K562 (cell line): ENCODE data around the gene IFT52. TPM values are rescaled to one million over a fixed set of nuclear protein-coding genes. Genes with fewer than 3 reads are reported as not detected.
A peak's percentile ranks its signal among the peaks of the same experiment; 100 is the strongest.

Source experiments
- ATAC-seq: fragments of 200-7000 bp; cut with Tn5 transposase; 3 replicates; pipeline ENCODE4 v1.9.1; 2020; ENCODE audit warnings: moderate library complexity
- BruUV-seq: library from RNA; stranded (reverse); fragments of 400-500 nt; replicated peaks from 2 replicates; lab custom pipeline; 2021; lab: Mats Ljungman, UMichigan
- CTCF ChIA-PET: fragments of 300-600 bp; formaldehyde crosslinking; extraction: SDS; loops from one replicate; lab custom pipeline; 2021; ENCODE audit warnings: low intra/inter-chr PET ratio; lab: Yijun Ruan, JAX
- POLR2A ChIA-PET: fragments of 300-600, 350-650 bp; sonication (Branson Sonifier 250); formaldehyde crosslinking; extraction: SDS; loops from one replicate; lab custom pipeline; 2021; ENCODE audit warnings: antibody characterized with exemption, inconsistent platforms; lab: Yijun Ruan, JAX
- DNase-seq, 4 experiments: peaks; one replicate each; pipeline versions ENCODE4 v3.0.0 to v3.0.0-alpha.2; 2011 to 2018; ENCODE audit warnings: low spot score in 3 of 4, mixed read lengths in 3 of 4; ENCODE audit errors: extremely low read depth in 1 of 4
- FAIRE-seq: peaks from 2 replicates; lab custom pipeline; 2011; peaks lifted over from hg19 to GRCh38; lab: Jason Lieb, UNC
- H2AFZ ChIP-seq: 2 replicates; pipeline ENCODE4 v1.6.0; 2011; ENCODE audit warnings: low read depth, low read length, control low read depth, inconsistent platforms
- H3K27ac ChIP-seq: fragments of 200-600 bp; 3 replicates; pipeline ENCODE4 v1.8.0; 2011; ENCODE audit warnings: low read depth, mild to moderate bottlenecking, control low read depth, inconsistent platforms, low read length, moderate library complexity, mixed read lengths; ENCODE audit errors: extremely low read depth
- H3K27me3 ChIP-seq, 2 experiments: fragments of 300-600 bp in 1 of 2; 2 replicates in 1 of 2; 3 replicates in 1 of 2; pipeline versions ENCODE4 v1.6.0 to v1.8.0; 2011; ENCODE audit warnings: inconsistent platforms in 2 of 2, low read length in 2 of 2, mild to moderate bottlenecking in 1 of 2, mixed read lengths in 1 of 2, moderate library complexity in 1 of 2; ENCODE audit not compliant: control insufficient read depth in 2 of 2, insufficient read depth in 2 of 2
- H3K36me3 ChIP-seq: fragments of 300-600 bp; 3 replicates; pipeline ENCODE4 v1.8.0; 2011; ENCODE audit warnings: mild to moderate bottlenecking, low read length, inconsistent platforms; ENCODE audit not compliant: control insufficient read depth, insufficient read depth
- H3K4me1 ChIP-seq, 2 experiments: fragments of 200-600 bp in 1 of 2; replicated peaks in 1 of 2; 2 replicates in 1 of 2; 3 replicates in 1 of 2; pipeline versions ENCODE4 v1.5.1 to v1.8.0; 2011; ENCODE audit warnings: inconsistent platforms in 2 of 2, low read length in 2 of 2, mild to moderate bottlenecking in 1 of 2, mixed read lengths in 1 of 2, moderate library complexity in 1 of 2; ENCODE audit not compliant: control insufficient read depth in 2 of 2, insufficient read depth in 2 of 2
- H3K4me2 ChIP-seq: 2 replicates; pipeline ENCODE4 v1.6.1; 2011; ENCODE audit warnings: low read length, control low read depth, inconsistent platforms, mixed read lengths; ENCODE audit not compliant: insufficient read depth
- H3K4me3 ChIP-seq: fragments of 200-600 bp; sonication (generic), shearing (Covaris generic); 2 replicates; pipeline ENCODE4 v1.5.1; 2016; ENCODE audit warnings: control low read depth, inconsistent platforms
- H3K79me2 ChIP-seq: fragments of 200-600 bp; 3 replicates; pipeline ENCODE4 v1.8.0; 2011; ENCODE audit warnings: low read length, inconsistent platforms; ENCODE audit not compliant: control insufficient read depth, insufficient read depth
- H3K9ac ChIP-seq, 2 experiments: 2 replicates each; pipeline versions ENCODE4 v1.6.0 to v1.6.1; 2011; ENCODE audit warnings: low read depth in 2 of 2, low read length in 2 of 2, control low read depth in 1 of 2, inconsistent platforms in 1 of 2, mild to moderate bottlenecking in 1 of 2, mixed read lengths in 1 of 2; ENCODE audit not compliant: insufficient read depth in 1 of 2
- H3K9me1 ChIP-seq: one replicate; pipeline ENCODE4 v1.6.0; 2011; ENCODE audit warnings: inconsistent platforms, mild to moderate bottlenecking, low read length, moderate library complexity; ENCODE audit not compliant: control insufficient read depth, insufficient read depth
- H3K9me3 ChIP-seq: replicated peaks from 2 replicates; pipeline ENCODE4 v1.5.1; 2011; ENCODE audit warnings: low read depth, low read length, inconsistent platforms; ENCODE audit not compliant: control insufficient read depth, insufficient read depth
- H4K20me1 ChIP-seq: replicated peaks from 2 replicates; pipeline ENCODE4 v1.6.1; 2011; ENCODE audit warnings: low read length, inconsistent platforms, mixed read lengths; ENCODE audit not compliant: control insufficient read depth, insufficient read depth
- ARID2 ChIP-seq: fragments of 450-650 bp; IDR thresholded peaks from 2 replicates; pipeline ENCODE4 v1.6.1; 2017; ENCODE audit warnings: antibody characterized with exemption, mild to moderate bottlenecking
- CHD2 ChIP-seq: IDR thresholded peaks from 2 replicates; pipeline ENCODE4 v1.6.1; 2011; ENCODE audit warnings: low read depth, low read length
- KDM4B ChIP-seq, 2 experiments: fragments of 450-650 bp in 1 of 2; sonication (generic) in 1 of 2; IDR thresholded peaks; 2 replicates each; pipeline ENCODE4 v1.6.1; 2016 to 2017; ENCODE audit warnings: borderline replicate concordance in 2 of 2, antibody characterized with exemption in 1 of 2, low read depth in 1 of 2, mild to moderate bottlenecking in 1 of 2
- MED1 ChIP-seq: sonication (generic); formaldehyde crosslinking; IDR thresholded peaks from 2 replicates; pipeline ENCODE4 v1.8.1; 2023; ENCODE audit warnings: missing genetic modification reagents, borderline replicate concordance
- NCOA1 ChIP-seq: fragments of 450-650 bp; IDR thresholded peaks from 2 replicates; pipeline ENCODE4 v1.6.1; 2016; ENCODE audit warnings: low read depth
- NFIX ChIP-seq: fragments of 250-450 bp; sonication (Bioruptor Pico); IDR thresholded peaks from 2 replicates; pipeline ENCODE4 v1.4.0; 2020; ENCODE audit warnings: low read depth, mild to moderate bottlenecking, moderate library complexity
- NUFIP1 ChIP-seq: fragments of 450-650 bp; IDR thresholded peaks from 2 replicates; pipeline ENCODE4 v1.6.1; 2018; ENCODE audit not compliant: partially characterized antibody
- RFX1 ChIP-seq: fragments of 450-650 bp; IDR thresholded peaks from 2 replicates; pipeline ENCODE4 v1.6.1; 2016; ENCODE audit warnings: mild to moderate bottlenecking, moderate library complexity
- SAFB ChIP-seq: fragments of 200-400 bp; formaldehyde crosslinking; IDR thresholded peaks from 2 replicates; pipeline ENCODE4 v1.6.1; 2017; ENCODE audit warnings: low read depth, low read length, borderline replicate concordance
- ZBTB1 ChIP-seq: sonication (generic); formaldehyde crosslinking; IDR thresholded peaks from 2 replicates; pipeline ENCODE4 v1.8.1; 2023; ENCODE audit warnings: missing genetic modification reagents, low read depth, mild to moderate bottlenecking, borderline replicate concordance
- ZNF23 ChIP-seq: fragments of 250-450 bp; sonication (Bioruptor Pico); IDR thresholded peaks from 2 replicates; pipeline ENCODE4 v1.4.0; 2020; ENCODE audit warnings: mild to moderate bottlenecking
- ZNF589 ChIP-seq: fragments of 200-800 bp; sonication (Bioruptor generic); IDR thresholded peaks from 2 replicates; pipeline ENCODE4 v1.6.1; 2016; ENCODE audit warnings: low read depth, missing genetic modification characterization, missing compliant biosample characterization
- WGBS: fragments of 100-300 bp; shearing (Covaris generic); methylation state at CpG from one replicate; pipeline ENCODE4 v1.1.6; 2016; ENCODE audit warnings: low coverage, mixed read lengths; ENCODE audit not compliant: insufficient coverage; ENCODE audit errors: missing lambda C conversion rate; 5-methylcytosine and 5-hydroxymethylcytosine counted together
- in situ Hi-C: fragments of 300-500 bp; cut with MboI; formaldehyde crosslinking; loops from 4 replicates; pipeline ENCODE4 v1.15.0; 2018; ENCODE audit warnings: inconsistent platforms, mixed read lengths
- intact Hi-C: fragments of 100-400 bp; cut with micrococcal nuclease; formaldehyde crosslinking; loops from 2 replicates; pipeline ENCODE4 v1.14.2; 2022
- polyA plus RNA-seq, 8 experiments: library from polyadenylated mRNA; depleted of rRNA in 4 of 8; stranded (reverse) in 5 of 8; unstranded in 3 of 8; fragments of >200 nt; fragmentation: Nextera tagmentation in 2 of 8; fragmentation: Illumina TruSeq in 1 of 8; extraction: Ambion mirVana in 2 of 8; extraction: Trizol in 1 of 8; gene quantifications; 2 replicates each; pipeline versions ENCODE4 v1.2.1 to v1.2.3, GENCODE V29; 2011 to 2014; ENCODE audit warnings: inconsistent platforms in 1 of 8, missing spikeins in 1 of 8
- total RNA-seq, 7 experiments: library from RNA; depleted of rRNA in 6 of 7; stranded (reverse); fragments of >200 nt in 6 of 7; fragmentation: Illumina TruSeq in 2 of 7; extraction: Trizol in 2 of 7; gene quantifications; 2 replicates each; pipeline versions ENCODE4 v1.2.1 to v1.2.3, GENCODE V29; 2011 to 2021; ENCODE audit warnings: low replicate concordance in 1 of 7
- TF ChIP-seq, protein P1 (sequence below): fragments of 250-450 bp; sonication (Bioruptor Pico); IDR thresholded peaks from 2 replicates; pipeline ENCODE4 v1.4.0; 2020; ENCODE audit warnings: mild to moderate bottlenecking, moderate library complexity
- TF ChIP-seq, protein P2 (sequence below): fragments of 450-650 bp; formaldehyde crosslinking; IDR thresholded peaks from 2 replicates; pipeline ENCODE4 v1.4.0; 2020; ENCODE audit warnings: mild to moderate bottlenecking, mixed read lengths
- TF ChIP-seq, protein P3 (sequence below): fragments of 250-450 bp; sonication (Bioruptor Pico); IDR thresholded peaks from 2 replicates; pipeline ENCODE4 v1.9.0; 2021; ENCODE audit warnings: mild to moderate bottlenecking, inconsistent platforms

Gene IFT52
- total and polyA plus RNA-seq, 9 of the 15 experiments (the other 6 are each of a cell fraction or from before 2014, with no cell fraction given), result 11.0 to 31.4 (median 20.4) TPM

DNA sequence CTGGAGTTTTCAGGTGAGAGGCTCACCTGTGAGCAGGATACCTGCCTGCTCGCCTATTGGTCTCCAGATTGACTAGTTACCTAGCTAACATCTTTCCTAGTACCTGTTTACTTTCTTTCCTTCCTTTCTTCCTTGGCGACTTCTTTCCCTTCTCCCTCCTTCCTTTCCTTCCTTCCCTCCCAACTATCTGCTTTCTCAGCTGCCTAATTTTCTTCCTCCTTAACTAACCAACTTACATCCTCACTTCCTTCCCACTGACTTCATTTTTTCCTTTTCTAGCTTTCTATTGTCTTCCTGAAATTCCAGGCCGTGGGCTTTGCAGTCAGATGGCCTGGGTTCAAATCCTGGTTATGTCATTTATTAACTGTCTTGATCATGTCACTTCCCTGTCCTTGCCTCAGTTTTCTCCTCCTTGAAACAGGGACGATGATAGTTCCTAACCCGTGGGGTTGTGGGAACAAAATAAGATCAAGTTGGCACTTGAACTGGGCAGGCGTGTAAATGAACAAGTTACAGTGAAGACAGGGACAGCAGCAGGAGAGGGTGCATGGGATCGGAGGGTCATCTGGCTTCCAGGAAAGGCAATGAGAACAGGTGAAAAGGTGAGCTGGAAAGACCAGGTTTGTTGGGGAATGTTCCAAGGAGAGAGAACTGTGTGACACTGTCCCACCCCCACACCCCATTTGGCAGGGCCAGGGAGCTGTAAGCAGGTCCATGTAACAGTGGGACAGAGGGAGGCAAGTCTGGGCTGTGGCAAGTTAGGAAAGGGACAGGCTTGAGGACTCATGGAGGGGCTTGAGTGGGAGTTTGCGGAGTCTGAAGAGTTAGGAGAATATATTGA is 31.4 kb upstream of the IFT52 start:
- intact Hi-C loops (no loop called here), in situ Hi-C loops (no loop called here)
- no peak overlapping the region for H3K27ac ChIP-seq
- ATAC-seq (no peak), DNase-seq (no peak), FAIRE-seq (no peak)
- POLR2A ChIA-PET, result interaction anchor here (0.6 to 4.9 kb wide), 5 partner anchors 10 to 95 kb away, joined by 3 to 24 read pairs (median 3); no protein-coding TSS in a partner anchor
- no peak overlapping the region; a peak in 1 of 4 replicates for H3K9ac ChIP-seq
- H3K9me1 ChIP-seq, result no peaks in the 10 kb centered on the region
- H3K4me2 ChIP-seq, result 0 out of 2 replicates have a peak overlapping the region, but pooled peaks have one; percentile 52
- H3K36me3 ChIP-seq, result no peaks in the 10 kb centered on the region
- peak overlapping the region; percentile 87 for H2AFZ ChIP-seq
- peaks cover 20 to 26% of the 10 kb centered on the region in 2 experiments for H3K4me1 ChIP-seq
- 79% methylated on average over 8 of the region's 8 CpGs for WGBS
- no TSS peak for BruUV-seq
- no peaks in the 10 kb centered on the region for H4K20me1 ChIP-seq
- no peaks in the 10 kb centered on the region for H3K79me2 ChIP-seq
- no peak overlapping the region for H3K4me3 ChIP-seq
- CTCF ChIA-PET, result no interaction called here
- no peaks in the 10 kb centered on the region for H3K27me3 ChIP-seq
- H3K9me3 ChIP-seq, result no peaks in the 10 kb centered on the region
- TF ChIP-seq ZNF23 (CRISPR knock-in tag) (no peak), MED1 (CRISPR knock-in tag) (no peak), SAFB (no peak), KDM4B (IDR thresholded peaks at IDR 0.05; ENCODE audit: borderline replicate concordance in 2 of 2, low read depth in 1 of 2) (no peak), ZBTB1 (CRISPR knock-in tag) (no peak), CHD2 (no peak), ARID2 (no peak), NFIX (CRISPR knock-in tag) (no peak), NCOA1 (no peak), RFX1 (no peak), ZNF589 (CRISPR knock-in tag) (no peak), NUFIP1 (no peak)
- TF ChIP-seq, protein P1, sequence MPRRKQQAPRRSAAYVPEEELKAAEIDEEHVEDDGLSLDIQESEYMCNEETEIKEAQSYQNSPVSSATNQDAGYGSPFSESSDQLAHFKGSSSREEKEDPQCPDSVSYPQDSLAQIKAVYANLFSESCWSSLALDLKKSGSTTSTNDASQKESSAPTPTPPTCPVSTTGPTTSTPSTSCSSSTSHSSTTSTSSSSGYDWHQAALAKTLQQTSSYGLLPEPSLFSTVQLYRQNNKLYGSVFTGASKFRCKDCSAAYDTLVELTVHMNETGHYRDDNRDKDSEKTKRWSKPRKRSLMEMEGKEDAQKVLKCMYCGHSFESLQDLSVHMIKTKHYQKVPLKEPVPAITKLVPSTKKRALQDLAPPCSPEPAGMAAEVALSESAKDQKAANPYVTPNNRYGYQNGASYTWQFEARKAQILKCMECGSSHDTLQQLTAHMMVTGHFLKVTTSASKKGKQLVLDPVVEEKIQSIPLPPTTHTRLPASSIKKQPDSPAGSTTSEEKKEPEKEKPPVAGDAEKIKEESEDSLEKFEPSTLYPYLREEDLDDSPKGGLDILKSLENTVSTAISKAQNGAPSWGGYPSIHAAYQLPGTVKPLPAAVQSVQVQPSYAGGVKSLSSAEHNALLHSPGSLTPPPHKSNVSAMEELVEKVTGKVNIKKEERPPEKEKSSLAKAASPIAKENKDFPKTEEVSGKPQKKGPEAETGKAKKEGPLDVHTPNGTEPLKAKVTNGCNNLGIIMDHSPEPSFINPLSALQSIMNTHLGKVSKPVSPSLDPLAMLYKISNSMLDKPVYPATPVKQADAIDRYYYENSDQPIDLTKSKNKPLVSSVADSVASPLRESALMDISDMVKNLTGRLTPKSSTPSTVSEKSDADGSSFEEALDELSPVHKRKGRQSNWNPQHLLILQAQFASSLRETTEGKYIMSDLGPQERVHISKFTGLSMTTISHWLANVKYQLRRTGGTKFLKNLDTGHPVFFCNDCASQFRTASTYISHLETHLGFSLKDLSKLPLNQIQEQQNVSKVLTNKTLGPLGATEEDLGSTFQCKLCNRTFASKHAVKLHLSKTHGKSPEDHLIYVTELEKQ (CRISPR knock-in tag), result no peak
- TF ChIP-seq, protein P2, sequence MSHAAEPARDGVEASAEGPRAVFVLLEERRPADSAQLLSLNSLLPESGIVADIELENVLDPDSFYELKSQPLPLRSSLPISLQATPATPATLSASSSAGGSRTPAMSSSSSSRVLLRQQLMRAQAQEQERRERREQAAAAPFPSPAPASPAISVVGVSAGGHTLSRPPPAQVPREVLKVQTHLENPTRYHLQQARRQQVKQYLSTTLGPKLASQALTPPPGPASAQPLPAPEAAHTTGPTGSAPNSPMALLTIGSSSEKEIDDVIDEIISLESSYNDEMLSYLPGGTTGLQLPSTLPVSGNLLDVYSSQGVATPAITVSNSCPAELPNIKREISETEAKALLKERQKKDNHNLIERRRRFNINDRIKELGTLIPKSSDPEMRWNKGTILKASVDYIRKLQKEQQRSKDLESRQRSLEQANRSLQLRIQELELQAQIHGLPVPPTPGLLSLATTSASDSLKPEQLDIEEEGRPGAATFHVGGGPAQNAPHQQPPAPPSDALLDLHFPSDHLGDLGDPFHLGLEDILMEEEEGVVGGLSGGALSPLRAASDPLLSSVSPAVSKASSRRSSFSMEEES (CRISPR knock-in tag), result no peak
- TF ChIP-seq, protein P3, sequence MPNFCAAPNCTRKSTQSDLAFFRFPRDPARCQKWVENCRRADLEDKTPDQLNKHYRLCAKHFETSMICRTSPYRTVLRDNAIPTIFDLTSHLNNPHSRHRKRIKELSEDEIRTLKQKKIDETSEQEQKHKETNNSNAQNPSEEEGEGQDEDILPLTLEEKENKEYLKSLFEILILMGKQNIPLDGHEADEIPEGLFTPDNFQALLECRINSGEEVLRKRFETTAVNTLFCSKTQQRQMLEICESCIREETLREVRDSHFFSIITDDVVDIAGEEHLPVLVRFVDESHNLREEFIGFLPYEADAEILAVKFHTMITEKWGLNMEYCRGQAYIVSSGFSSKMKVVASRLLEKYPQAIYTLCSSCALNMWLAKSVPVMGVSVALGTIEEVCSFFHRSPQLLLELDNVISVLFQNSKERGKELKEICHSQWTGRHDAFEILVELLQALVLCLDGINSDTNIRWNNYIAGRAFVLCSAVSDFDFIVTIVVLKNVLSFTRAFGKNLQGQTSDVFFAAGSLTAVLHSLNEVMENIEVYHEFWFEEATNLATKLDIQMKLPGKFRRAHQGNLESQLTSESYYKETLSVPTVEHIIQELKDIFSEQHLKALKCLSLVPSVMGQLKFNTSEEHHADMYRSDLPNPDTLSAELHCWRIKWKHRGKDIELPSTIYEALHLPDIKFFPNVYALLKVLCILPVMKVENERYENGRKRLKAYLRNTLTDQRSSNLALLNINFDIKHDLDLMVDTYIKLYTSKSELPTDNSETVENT (CRISPR knock-in tag), result no peak
